Erythroblast (primary cell): ENCODE results near the gene PGR.

Experiments
- DNase-seq, 2 experiments: peaks; one replicate each; lab custom pipeline; 2025; lab: John Stamatoyannopoulos, UW
- GATA1 ChIP-seq: IDR thresholded peaks from 2 replicates; pipeline ENCODE4 v1.6.1; 2011; ENCODE audit warnings: low read depth, mild to moderate bottlenecking, control low read depth, low read length, moderate library complexity
- POLR2A ChIP-seq: IDR thresholded peaks from 2 replicates; pipeline ENCODE4 v1.6.1; 2011; ENCODE audit warnings: mild to moderate bottlenecking, low read length

The PGR gene

GRCh38 chr11:101129203-101129943 lies at the start of gene PGR:
PGR (minus strand) TSS chr11:101129813; CDS start chr11:101129070, 743 bp downstream.
- TF ChIP-seq GATA1 (no peak), POLR2A (no peak)
- no peak for DNase-seq

- TF ChIP-seq GATA1 (no peak), POLR2A (no peak)
- DNase-seq: no peak
These were observed 46.8 kb upstream of the PGR start for GRCh38 chr11:101176381-101176780.

- TF ChIP-seq GATA1 (no peak), POLR2A (no peak)
- DNase-seq: no peak
These were observed 40.3 kb upstream of the PGR start for GRCh38 chr11:101169944-101170343.

- no peak for DNase-seq
- TF ChIP-seq GATA1 (no peak), POLR2A (no peak)
These were observed 36.4 kb upstream of the PGR start for GRCh38 chr11:101166038-101166437.

- no peak for TF ChIP-seq GATA1
- no peak for TF ChIP-seq POLR2A
- no peak for DNase-seq
These were observed 28.5 kb upstream of the PGR start for GRCh38 chr11:101158119-101158518.

- no peak for DNase-seq
- TF ChIP-seq GATA1: no peak
- TF ChIP-seq POLR2A: no peak
These were observed 8.8 kb upstream of the PGR start for GRCh38 chr11:101138245-101138930.

- no peak for DNase-seq
- TF ChIP-seq GATA1 (no peak), POLR2A (no peak)
These were observed 3.6 kb upstream of the PGR start for GRCh38 chr11:101133190-101133589.

GRCh38 chr11:101128571-101129202 lies 926 bp downstream of the PGR start:
- DNase-seq: no peak
- TF ChIP-seq POLR2A: no peak
- no peak for TF ChIP-seq GATA1

GRCh38 chr11:101127699-101128570 lies 1.7 kb downstream of the PGR start:
- TF ChIP-seq GATA1: no peak
- no peak for TF ChIP-seq POLR2A
- DNase-seq: no peak

GRCh38 chr11:101127197-101127698 lies 2.4 kb downstream of the PGR start:
- DNase-seq: no peak
- no peak for TF ChIP-seq GATA1
- no peak for TF ChIP-seq POLR2A

- DNase-seq: no peak
- TF ChIP-seq GATA1 (no peak), POLR2A (no peak)
These were observed 2.9 kb downstream of the PGR start for GRCh38 chr11:101126551-101127196.

GRCh38 chr11:101115671-101116160 lies 13.9 kb downstream of the PGR start:
- TF ChIP-seq GATA1: no peak
- TF ChIP-seq POLR2A: no peak
- no peak for DNase-seq

GRCh38 chr11:101113540-101113939 lies 16.1 kb downstream of the PGR start:
- TF ChIP-seq POLR2A (no peak), GATA1 (no peak)

More at GRCh38 chr11:101113540-101113939, 16.1 kb downstream of the PGR start:
- DNase-seq: no peak
